ENCODE data around the gene MYPOP. TPM values are rescaled to one million over a fixed set of nuclear protein-coding genes. Genes with fewer than 3 reads are reported as not detected.

The MYPOP gene
- total and polyA plus RNA-seq, 2 of the 13 experiments (the other 11 are each of a cell fraction or from before 2014, with no cell fraction given): 2.3 to 2.7 TPM

GRCh38 chr19:45862564-45863334 lies 39.7 kb downstream of the MYPOP start, which contains the start of gene SYMPK (continued):
- TF ChIP-seq, protein P1, sequence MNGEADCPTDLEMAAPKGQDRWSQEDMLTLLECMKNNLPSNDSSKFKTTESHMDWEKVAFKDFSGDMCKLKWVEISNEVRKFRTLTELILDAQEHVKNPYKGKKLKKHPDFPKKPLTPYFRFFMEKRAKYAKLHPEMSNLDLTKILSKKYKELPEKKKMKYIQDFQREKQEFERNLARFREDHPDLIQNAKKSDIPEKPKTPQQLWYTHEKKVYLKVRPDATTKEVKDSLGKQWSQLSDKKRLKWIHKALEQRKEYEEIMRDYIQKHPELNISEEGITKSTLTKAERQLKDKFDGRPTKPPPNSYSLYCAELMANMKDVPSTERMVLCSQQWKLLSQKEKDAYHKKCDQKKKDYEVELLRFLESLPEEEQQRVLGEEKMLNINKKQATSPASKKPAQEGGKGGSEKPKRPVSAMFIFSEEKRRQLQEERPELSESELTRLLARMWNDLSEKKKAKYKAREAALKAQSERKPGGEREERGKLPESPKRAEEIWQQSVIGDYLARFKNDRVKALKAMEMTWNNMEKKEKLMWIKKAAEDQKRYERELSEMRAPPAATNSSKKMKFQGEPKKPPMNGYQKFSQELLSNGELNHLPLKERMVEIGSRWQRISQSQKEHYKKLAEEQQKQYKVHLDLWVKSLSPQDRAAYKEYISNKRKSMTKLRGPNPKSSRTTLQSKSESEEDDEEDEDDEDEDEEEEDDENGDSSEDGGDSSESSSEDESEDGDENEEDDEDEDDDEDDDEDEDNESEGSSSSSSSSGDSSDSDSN (CRISPR knock-in tag; IDR thresholded peaks at IDR 0.05): peak; percentile 38; the same call in 1 of the 2 replicates
- TF ChIP-seq FIP1L1 (IDR thresholded peaks at IDR 0.05; ENCODE audit: borderline replicate concordance, insufficient read depth, low read depth, low read length): no peak
- TF ChIP-seq ZNF558 (CRISPR knock-in tag; IDR thresholded peaks at IDR 0.05; ENCODE audit: borderline replicate concordance): no peak
- peak; percentile 1; the same call in 1 of the 2 replicates for TF ChIP-seq ZNF777 (CRISPR knock-in tag; IDR thresholded peaks at IDR 0.05)
- no peak for TF ChIP-seq NR0B2 (CRISPR knock-in tag; IDR thresholded peaks at IDR 0.05)
- TF ChIP-seq LCORL (IDR thresholded peaks at IDR 0.05): no peak
- TF ChIP-seq LCORL (CRISPR knock-in tag; IDR thresholded peaks at IDR 0.05): peak; percentile 76
- no peak for TF ChIP-seq ZNF564 (CRISPR knock-in tag; IDR thresholded peaks at IDR 0.05)
- no peak for TF ChIP-seq ZNF670 (CRISPR knock-in tag; IDR thresholded peaks at IDR 0.05; ENCODE audit: borderline replicate concordance)
- no peak; the same call in 1 of the 2 replicates for TF ChIP-seq TOPORS (CRISPR knock-in tag; IDR thresholded peaks at IDR 0.05)
- TF ChIP-seq ATF2 (CRISPR knock-in tag; IDR thresholded peaks at IDR 0.05): no peak
- TF ChIP-seq, protein P2, sequence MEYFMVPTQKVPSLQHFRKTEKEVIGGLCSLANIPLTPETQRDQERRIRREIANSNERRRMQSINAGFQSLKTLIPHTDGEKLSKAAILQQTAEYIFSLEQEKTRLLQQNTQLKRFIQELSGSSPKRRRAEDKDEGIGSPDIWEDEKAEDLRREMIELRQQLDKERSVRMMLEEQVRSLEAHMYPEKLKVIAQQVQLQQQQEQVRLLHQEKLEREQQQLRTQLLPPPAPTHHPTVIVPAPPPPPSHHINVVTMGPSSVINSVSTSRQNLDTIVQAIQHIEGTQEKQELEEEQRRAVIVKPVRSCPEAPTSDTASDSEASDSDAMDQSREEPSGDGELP (IDR thresholded peaks at IDR 0.05; ENCODE audit: borderline replicate concordance, low read depth): peak; percentile 51; the same call in 1 of the 2 replicates
- TF ChIP-seq SIN3B (IDR thresholded peaks at IDR 0.05; ENCODE audit: low read length): no peak
- peak; percentile 94 for TF ChIP-seq MIXL1 (CRISPR knock-in tag; IDR thresholded peaks at IDR 0.05)
- TF ChIP-seq SATB2 (CRISPR knock-in tag; IDR thresholded peaks at IDR 0.05): no peak
- no peak for TF ChIP-seq ZNF414 (CRISPR knock-in tag; IDR thresholded peaks at IDR 0.05)
- TF ChIP-seq CREM (IDR thresholded peaks at IDR 0.05): peak; percentile 99
- no peak for TF ChIP-seq CREM (CRISPR knock-in tag; IDR thresholded peaks at IDR 0.05)
- no peak for TF ChIP-seq ZNF556 (CRISPR knock-in tag; IDR thresholded peaks at IDR 0.05; ENCODE audit: borderline replicate concordance)
- 0 out of 2 replicates have a peak, but pooled peaks have one; percentile 29 for TF ChIP-seq MED13 (CRISPR knock-in tag; IDR thresholded peaks at IDR 0.05)
- peak; percentile 41; the same call in 1 of the 2 replicates for TF ChIP-seq THRA (CRISPR knock-in tag; IDR thresholded peaks at IDR 0.05; ENCODE audit: borderline replicate concordance)
- TF ChIP-seq MAFF (IDR thresholded peaks at IDR 0.05; ENCODE audit: low read depth, low read length): no peak
